Esophagus (tissue), 2 donors: ENCODE measurements around the gene C16orf95. TPM values are rescaled to one million over a fixed set of nuclear protein-coding genes. Genes with fewer than 3 reads are reported as not detected.
"Not testable (repeated sequence)": the region's sequence is repeated elsewhere in the genome, so short reads cannot be mapped to it uniquely, and the experiment has no call there.

Source experiments
- H3K27ac ChIP-seq, 2 donors: one replicate each; pipeline ENCODE4 v1.5.1; 2013; ENCODE audit warnings: low read depth in 2 of 2, mild to moderate bottlenecking in 2 of 2, inconsistent platforms in 1 of 2, low read length in 1 of 2, moderate library complexity in 1 of 2
- H3K27me3 ChIP-seq, 2 donors: one replicate each; pipeline ENCODE4 v1.6.1; 2013; ENCODE audit warnings: low read length in 2 of 2, control low read depth in 1 of 2, mild to moderate bottlenecking in 1 of 2; ENCODE audit not compliant: insufficient read depth in 2 of 2, control insufficient read depth in 1 of 2
- H3K36me3 ChIP-seq, 2 donors: one replicate each; pipeline ENCODE4 v1.6.1; 2013; ENCODE audit warnings: low read length in 1 of 2; ENCODE audit not compliant: control insufficient read depth in 2 of 2, insufficient read depth in 2 of 2
- H3K4me1 ChIP-seq, 2 donors: one replicate each; pipeline ENCODE4 v1.6.1; 2013; ENCODE audit warnings: low read length in 1 of 2; ENCODE audit not compliant: control insufficient read depth in 2 of 2, insufficient read depth in 2 of 2
- H3K4me3 ChIP-seq, 2 donors: one replicate each; pipeline ENCODE4 v1.5.1; 2013; ENCODE audit warnings: low read length in 2 of 2, mild to moderate bottlenecking in 2 of 2, low read depth in 1 of 2, moderate library complexity in 1 of 2
- H3K9me3 ChIP-seq, 2 donors: one replicate each; pipeline ENCODE4 v1.6.1; 2013; ENCODE audit warnings: mild to moderate bottlenecking in 2 of 2, low read depth in 1 of 2, low read length in 1 of 2, moderate library complexity in 1 of 2; ENCODE audit not compliant: control insufficient read depth in 2 of 2, insufficient read depth in 1 of 2
- WGBS, 2 donors: extraction: QIAGEN DNeasy Blood & Tissue Kit; methylation state at CpG; one replicate each; pipeline ENCODE4 v1.1.7; 2013; 5-methylcytosine and 5-hydroxymethylcytosine counted together
- polyA plus RNA-seq, 2 donors: library from polyadenylated mRNA; stranded (reverse); fragments of 200-250 nt; gene quantifications; one replicate each; pipeline ENCODE4 v1.2.3, GENCODE V29; 2013
- donor health status: healthy with polysubstance abuse.
- donor health status: Bipolar disorder and iron deficiency.

Gene C16orf95
- 1 to 10 TPM; 3.4 to 3.8 TPM for polyA plus RNA-seq

GRCh38 chr16:87316923-87317749 is at the start of gene C16orf95:
Gene C16orf95, minus strand, starts transcription at chr16:87317392. Its CDS starts 150 bp downstream, at chr16:87317242.
- H3K4me1 ChIP-seq, result peaks cover 0 to 6% of the 10 kb centered on the region in 2 donors
- no peaks in the 10 kb centered on the region for H3K36me3 ChIP-seq
- no peaks in the 10 kb centered on the region for H3K27me3 ChIP-seq
- peak within 1 kb of the TSS; percentile 87 to 98 for H3K27ac ChIP-seq
- H3K4me3 ChIP-seq, result peak within 1 kb of the TSS; percentile 78 to 85
- no peaks in the 10 kb centered on the region for H3K9me3 ChIP-seq
- WGBS, 2 donors, result 0% methylated on average over 63 to 64 of the region's 64 CpGs

DNA sequence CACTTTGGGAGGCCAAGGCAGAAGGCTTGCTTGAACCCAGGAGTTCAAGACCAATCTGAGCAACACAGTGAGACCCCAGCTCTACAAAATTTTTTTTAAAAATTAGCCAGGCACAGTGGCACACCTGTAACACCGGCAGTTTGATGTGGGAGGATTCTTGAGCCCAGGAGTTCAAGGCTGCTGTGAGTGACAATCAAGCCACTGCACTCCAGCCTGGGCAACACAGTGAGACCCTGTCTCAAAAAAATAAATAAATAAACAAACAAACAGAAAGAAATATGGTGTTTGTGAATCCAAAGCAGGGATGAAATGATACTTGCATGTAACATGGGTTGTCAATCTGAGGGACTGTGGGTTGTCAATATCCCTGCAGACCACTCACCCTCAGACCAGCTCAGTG is 49.7 kb upstream of the C16orf95 start:
- H3K9me3 ChIP-seq, result no peaks in the 10 kb centered on the region
- H3K27ac ChIP-seq, result no peak overlapping the region
- H3K4me1 ChIP-seq, result peaks cover 5 to 12% of the 10 kb centered on the region in 2 donors
- no peak overlapping the region for H3K4me3 ChIP-seq
- 91 to 92% methylated on average over 1 of the region's 1 CpG for WGBS, 2 donors
- peaks cover 0 to 10% of the 10 kb centered on the region in 2 donors for H3K36me3 ChIP-seq
- H3K27me3 ChIP-seq, result no peaks in the 10 kb centered on the region

- H3K27me3 ChIP-seq, result no peaks in the 10 kb centered on the region
- peaks cover 5 to 12% of the 10 kb centered on the region in 2 donors for H3K4me1 ChIP-seq
- H3K27ac ChIP-seq, result no peak overlapping the region
- peaks cover 4 to 14% of the 10 kb centered on the region in 2 donors for H3K36me3 ChIP-seq
- no peak overlapping the region for H3K4me3 ChIP-seq
- no peaks in the 10 kb centered on the region for H3K9me3 ChIP-seq
- WGBS, 2 donors, result 69 to 70% methylated on average over 4 of the region's 4 CpGs
These were observed 49.1 kb upstream of the C16orf95 start for GRCh38 chr16:87366288-87366687.

DNA sequence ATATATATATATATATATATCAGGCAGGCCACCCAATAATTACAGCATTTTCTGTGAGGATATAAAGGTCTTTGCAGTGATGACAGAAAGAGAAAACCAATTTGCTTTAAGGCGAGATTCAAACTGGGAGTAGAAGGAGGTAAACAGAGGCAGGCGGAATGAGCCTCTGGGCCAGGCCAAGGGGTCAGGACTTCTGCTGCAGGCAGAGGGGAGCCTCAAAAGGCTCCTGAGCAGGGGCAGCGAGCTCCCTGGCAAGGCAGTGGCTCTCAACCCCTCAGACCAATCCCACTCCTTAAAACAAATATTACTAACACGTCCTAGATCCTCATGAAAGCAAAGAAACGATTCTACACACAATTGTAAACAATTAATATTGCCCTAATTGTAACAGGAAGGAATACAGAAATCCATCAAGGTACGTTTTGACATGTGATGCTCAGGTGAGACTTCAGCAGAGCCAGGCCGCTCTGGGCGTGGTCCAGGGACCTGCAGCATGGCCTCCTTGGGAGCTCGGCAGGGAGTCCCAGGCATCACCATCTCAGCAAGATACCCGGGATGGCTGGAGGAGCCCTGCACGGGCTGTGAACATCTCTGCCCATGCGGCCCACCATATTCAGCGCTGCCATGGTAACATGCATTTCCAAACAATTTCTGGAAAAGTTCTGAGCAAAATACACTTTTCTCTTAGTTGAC is 48.0 kb upstream of the C16orf95 start:
- Histone ChIP-seq H3K27ac (no peak overlapping the region), H3K9me3 (no peaks in the 10 kb centered on the region), H3K27me3 (no peaks in the 10 kb centered on the region), H3K4me3 (no peak overlapping the region), H3K36me3 (peaks cover 4 to 20% of the 10 kb centered on the region in 2 donors), H3K4me1 (peaks cover 5 to 6% of the 10 kb centered on the region in 2 donors)
- WGBS, 2 donors, result 85 to 87% methylated on average over 13 of the region's 13 CpGs

DNA sequence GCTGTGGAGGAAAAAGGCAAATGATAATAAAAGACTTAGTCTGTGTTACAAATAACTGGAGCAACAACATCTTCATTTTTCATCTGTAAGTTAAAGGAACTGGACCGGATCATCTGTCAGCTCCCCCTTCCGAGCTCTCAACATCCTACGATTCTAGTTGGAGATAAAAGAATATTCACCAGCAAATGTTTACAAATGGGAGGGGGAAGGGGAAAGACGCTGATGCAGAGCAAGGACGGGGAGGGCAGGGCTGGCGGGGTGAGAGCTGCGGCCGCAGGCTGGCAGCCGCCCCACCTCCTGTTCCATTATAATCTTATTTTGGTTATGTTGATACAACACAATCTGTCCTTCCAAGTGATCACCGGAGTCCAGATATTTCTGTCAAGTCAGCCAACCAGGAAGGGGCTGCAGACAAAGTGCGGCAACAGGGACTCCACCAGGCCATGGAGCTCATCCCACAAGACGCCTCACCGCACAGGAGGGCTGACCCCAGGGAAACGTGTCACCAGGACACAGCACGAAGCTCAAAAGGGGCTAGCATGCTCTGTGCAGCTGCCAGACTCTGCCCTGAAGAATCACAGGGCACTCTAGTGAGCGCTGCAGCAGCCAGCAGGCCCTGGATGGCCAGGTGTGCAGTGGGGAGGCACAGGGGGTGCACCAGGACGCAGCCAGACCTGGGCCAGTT is 46.7 kb upstream of the C16orf95 start:
- Histone ChIP-seq H3K4me1 (peaks cover 3 to 5% of the 10 kb centered on the region in 2 donors), H3K36me3 (peaks cover 8 to 28% of the 10 kb centered on the region in 2 donors), H3K9me3 (no peaks in the 10 kb centered on the region), H3K27ac (peak overlapping the region; percentile 13 to 29), H3K4me3 (no peak overlapping the region), H3K27me3 (no peaks in the 10 kb centered on the region)
- WGBS, 2 donors, result 46 to 52% methylated on average over 17 of the region's 17 CpGs

- 90 to 92% methylated on average over 13 of the region's 13 CpGs for WGBS, 2 donors
- not testable (repeated sequence) for H3K9me3 ChIP-seq, H3K27ac ChIP-seq, H3K4me1 ChIP-seq, H3K4me3 ChIP-seq, H3K27me3 ChIP-seq
- H3K36me3 ChIP-seq, result peaks cover 15 to 36% of the 10 kb centered on the region in 2 donors
These were observed 45.8 kb upstream of the C16orf95 start for GRCh38 chr16:87362828-87363559.

DNA sequence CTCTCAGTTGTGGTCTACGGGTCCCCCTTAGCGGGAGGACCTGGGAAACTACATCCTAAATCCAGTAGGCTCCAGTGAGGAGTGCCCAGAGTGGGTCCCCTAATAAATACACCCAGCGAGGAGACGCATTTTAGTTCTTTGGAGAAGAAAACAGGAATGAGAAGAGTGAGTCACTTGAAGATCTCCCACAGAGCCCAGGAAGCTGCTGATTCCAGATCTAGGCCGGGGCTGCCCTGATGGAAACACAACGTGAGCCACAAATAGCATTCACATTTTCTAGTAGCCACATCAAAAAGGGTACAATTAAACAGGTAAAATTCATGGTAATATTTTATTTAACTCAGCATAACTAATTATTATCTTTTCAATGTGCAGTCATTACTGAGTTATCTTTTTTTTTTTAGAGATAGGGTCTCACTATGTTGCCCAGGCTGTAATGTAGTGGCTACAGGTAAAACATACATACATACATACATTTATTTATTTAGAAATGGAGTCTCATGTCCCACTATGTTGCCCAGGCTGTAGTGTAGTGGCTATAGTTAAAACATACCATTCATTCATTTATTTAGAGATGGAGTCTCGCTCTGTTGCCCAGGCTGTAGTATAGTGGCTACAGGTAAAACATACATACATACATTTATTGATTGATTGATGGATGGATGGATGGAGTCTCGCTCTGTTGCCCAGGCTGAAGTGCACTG is 44.9 kb upstream of the C16orf95 start:
- H3K27ac ChIP-seq, result no peak overlapping the region

GRCh38 chr16:87360862-87361610 is 43.8 kb upstream of the C16orf95 start:
- H3K36me3 ChIP-seq, result peaks cover 16 to 36% of the 10 kb centered on the region in 2 donors
- H3K4me1 ChIP-seq, result peaks cover 0 to 3% of the 10 kb centered on the region in 2 donors
- no peak overlapping the region for H3K4me3 ChIP-seq
- no peak overlapping the region for H3K27ac ChIP-seq
- H3K9me3 ChIP-seq, result no peaks in the 10 kb centered on the region
- 97 to 98% methylated on average over 16 of the region's 16 CpGs for WGBS, 2 donors
- H3K27me3 ChIP-seq, result no peaks in the 10 kb centered on the region

More for the DNA sequence above, 44.9 kb upstream of the C16orf95 start:
- peaks cover 16 to 32% of the 10 kb centered on the region in 2 donors for H3K36me3 ChIP-seq
- WGBS, 2 donors, result 95 to 97% methylated on average over 8 of the region's 8 CpGs
- H3K4me1 ChIP-seq, result peaks cover under 1 to 3% of the 10 kb centered on the region in 2 donors
- H3K9me3 ChIP-seq, result no peaks in the 10 kb centered on the region
- no peak overlapping the region for H3K4me3 ChIP-seq
- no peaks in the 10 kb centered on the region for H3K27me3 ChIP-seq
